Lower lobe of right lung (tissue), 2 donors: ENCODE measurements around the gene SH3PXD2B. TPM values are rescaled to one million over a fixed set of nuclear protein-coding genes. Genes with fewer than 3 reads are reported as not detected.

Experiments used
- ATAC-seq, 2 donors: fragments of 200-7000 bp; cut with Tn5 transposase; one replicate each; pipeline ENCODE4 v1.9.1; 2020 to 2022; ENCODE audit warnings: mild to moderate bottlenecking in 2 of 2, moderate library complexity in 2 of 2
- DNase-seq: peaks from one replicate; pipeline ENCODE4 v3.0.0-alpha.2; 2020
- H3K27ac ChIP-seq: fragments of 200-600 bp; one replicate; pipeline ENCODE4 v1.8.0; 2022
- H3K27me3 ChIP-seq: fragments of 200-600 bp; one replicate; pipeline ENCODE4 v1.8.0; 2022; ENCODE audit warnings: low read depth
- H3K36me3 ChIP-seq: fragments of 200-600 bp; one replicate; pipeline ENCODE4 v1.8.0; 2022; ENCODE audit warnings: mild to moderate bottlenecking
- H3K4me1 ChIP-seq: fragments of 200-600 bp; one replicate; pipeline ENCODE4 v1.8.0; 2022
- H3K4me3 ChIP-seq: fragments of 200-600 bp; one replicate; pipeline ENCODE4 v1.8.0; 2022; ENCODE audit warnings: mild to moderate bottlenecking
- H3K9me3 ChIP-seq: fragments of 200-600 bp; one replicate; pipeline ENCODE4 v1.8.0; 2022
- intact Hi-C: fragments of 100-400 bp; cut with DNase I; formaldehyde crosslinking; loops from one replicate; pipeline ENCODE4 v1.11.0; 2022
- total RNA-seq: library from RNA; stranded (reverse); fragmentation: NEBNext Ultra II Directional; extraction: Animal tissue kit (Norgen Biotek cat#: 25700); gene quantifications from one replicate; pipeline ENCODE4 v1.2.1, GENCODE V29; 2021
- TF ChIP-seq, protein P1 (sequence below): fragments of 200-600 bp; IDR thresholded peaks from one replicate; pipeline ENCODE4 v1.8.0; 2022; ENCODE audit warnings: antibody characterized with exemption, mild to moderate bottlenecking
- donor health status: DM: no; HTN: yes; CAD: no; lungs with severe emphysema.

The SH3PXD2B gene
- total RNA-seq, 1 donor from 2014 or later = 49.8 TPM

DNA sequence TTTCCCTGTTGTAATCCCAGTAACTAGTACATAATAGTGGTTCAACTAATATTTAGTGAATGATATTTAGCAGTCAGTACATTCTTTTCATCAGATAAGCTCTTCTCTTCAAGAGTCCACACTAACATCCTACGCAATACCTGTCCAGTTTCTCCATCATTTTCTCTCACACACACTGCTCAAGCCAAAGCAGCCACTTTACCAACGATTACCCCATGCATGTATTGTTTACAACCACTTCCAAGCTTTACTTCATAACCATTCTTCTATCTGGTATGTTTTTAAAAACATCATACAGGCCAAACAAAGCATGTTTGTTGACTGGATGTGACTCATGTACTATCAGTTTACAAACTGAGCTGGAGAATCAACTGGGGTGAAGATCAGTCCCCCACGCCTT lies 178.1 kb downstream of the SH3PXD2B start:
- Histone ChIP-seq H3K4me3 (no peak overlapping the region), H3K27me3 (no peaks in the 10 kb centered on the region), H3K36me3 (no peaks in the 10 kb centered on the region), H3K4me1 (peaks cover 22% of the 10 kb centered on the region), H3K9me3 (no peaks in the 10 kb centered on the region), H3K27ac (no peak overlapping the region)
- intact Hi-C loops = no loop called here
- ATAC-seq = no peak
- TF ChIP-seq, protein P1, sequence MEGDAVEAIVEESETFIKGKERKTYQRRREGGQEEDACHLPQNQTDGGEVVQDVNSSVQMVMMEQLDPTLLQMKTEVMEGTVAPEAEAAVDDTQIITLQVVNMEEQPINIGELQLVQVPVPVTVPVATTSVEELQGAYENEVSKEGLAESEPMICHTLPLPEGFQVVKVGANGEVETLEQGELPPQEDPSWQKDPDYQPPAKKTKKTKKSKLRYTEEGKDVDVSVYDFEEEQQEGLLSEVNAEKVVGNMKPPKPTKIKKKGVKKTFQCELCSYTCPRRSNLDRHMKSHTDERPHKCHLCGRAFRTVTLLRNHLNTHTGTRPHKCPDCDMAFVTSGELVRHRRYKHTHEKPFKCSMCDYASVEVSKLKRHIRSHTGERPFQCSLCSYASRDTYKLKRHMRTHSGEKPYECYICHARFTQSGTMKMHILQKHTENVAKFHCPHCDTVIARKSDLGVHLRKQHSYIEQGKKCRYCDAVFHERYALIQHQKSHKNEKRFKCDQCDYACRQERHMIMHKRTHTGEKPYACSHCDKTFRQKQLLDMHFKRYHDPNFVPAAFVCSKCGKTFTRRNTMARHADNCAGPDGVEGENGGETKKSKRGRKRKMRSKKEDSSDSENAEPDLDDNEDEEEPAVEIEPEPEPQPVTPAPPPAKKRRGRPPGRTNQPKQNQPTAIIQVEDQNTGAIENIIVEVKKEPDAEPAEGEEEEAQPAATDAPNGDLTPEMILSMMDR = no peak
- DNase-seq = no peak

Other genes with a start within 250 kb of the SH3PXD2B start
- gene UBTD2, start 170.8 kb downstream of the SH3PXD2B start, total RNA-seq = 15.8 TPM
- gene NEURL1B, start 186.7 kb upstream of the SH3PXD2B start, total RNA-seq = 24.8 TPM